ENCODE measurements around the gene NECTIN3.

Gene NECTIN3

DNA sequence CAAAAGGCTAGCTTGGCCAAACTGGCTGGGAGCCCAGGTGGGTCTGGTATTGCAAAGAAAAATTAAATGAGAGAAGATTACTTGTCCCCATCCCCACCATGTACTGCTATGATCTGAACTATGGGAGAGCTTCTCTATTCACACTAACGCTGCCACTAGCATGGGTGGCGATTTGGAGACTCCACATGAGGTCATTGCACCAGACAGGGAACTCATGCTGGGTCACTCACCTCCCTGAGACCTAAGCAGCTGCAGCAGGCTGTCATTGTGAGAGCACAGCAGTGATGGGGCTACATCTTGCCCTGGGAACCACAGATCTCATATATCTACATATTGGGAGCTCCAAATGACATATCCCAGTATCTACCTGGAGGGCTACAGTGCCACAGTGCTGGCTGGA, 36.3 kb upstream of the NECTIN3 start:
- no peak overlapping the region for H3K27ac Mint-ChIP-seq
- TF ChIP-seq, protein P1, sequence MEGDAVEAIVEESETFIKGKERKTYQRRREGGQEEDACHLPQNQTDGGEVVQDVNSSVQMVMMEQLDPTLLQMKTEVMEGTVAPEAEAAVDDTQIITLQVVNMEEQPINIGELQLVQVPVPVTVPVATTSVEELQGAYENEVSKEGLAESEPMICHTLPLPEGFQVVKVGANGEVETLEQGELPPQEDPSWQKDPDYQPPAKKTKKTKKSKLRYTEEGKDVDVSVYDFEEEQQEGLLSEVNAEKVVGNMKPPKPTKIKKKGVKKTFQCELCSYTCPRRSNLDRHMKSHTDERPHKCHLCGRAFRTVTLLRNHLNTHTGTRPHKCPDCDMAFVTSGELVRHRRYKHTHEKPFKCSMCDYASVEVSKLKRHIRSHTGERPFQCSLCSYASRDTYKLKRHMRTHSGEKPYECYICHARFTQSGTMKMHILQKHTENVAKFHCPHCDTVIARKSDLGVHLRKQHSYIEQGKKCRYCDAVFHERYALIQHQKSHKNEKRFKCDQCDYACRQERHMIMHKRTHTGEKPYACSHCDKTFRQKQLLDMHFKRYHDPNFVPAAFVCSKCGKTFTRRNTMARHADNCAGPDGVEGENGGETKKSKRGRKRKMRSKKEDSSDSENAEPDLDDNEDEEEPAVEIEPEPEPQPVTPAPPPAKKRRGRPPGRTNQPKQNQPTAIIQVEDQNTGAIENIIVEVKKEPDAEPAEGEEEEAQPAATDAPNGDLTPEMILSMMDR (IDR thresholded peaks at IDR 0.05) = no peak
- no peaks in the 10 kb centered on the region for H3K36me3 Mint-ChIP-seq (ENCODE audit: low read depth)
- no peaks in the 10 kb centered on the region for H3K4me1 Mint-ChIP-seq
- no peaks in the 10 kb centered on the region for H3K27me3 Mint-ChIP-seq (ENCODE audit: low read depth, poor library complexity)
- no peak overlapping the region for H3K4me3 Mint-ChIP-seq
- DNase-seq = no peak
- peaks cover 18% of the 10 kb centered on the region for H3K9me3 Mint-ChIP-seq

DNA sequence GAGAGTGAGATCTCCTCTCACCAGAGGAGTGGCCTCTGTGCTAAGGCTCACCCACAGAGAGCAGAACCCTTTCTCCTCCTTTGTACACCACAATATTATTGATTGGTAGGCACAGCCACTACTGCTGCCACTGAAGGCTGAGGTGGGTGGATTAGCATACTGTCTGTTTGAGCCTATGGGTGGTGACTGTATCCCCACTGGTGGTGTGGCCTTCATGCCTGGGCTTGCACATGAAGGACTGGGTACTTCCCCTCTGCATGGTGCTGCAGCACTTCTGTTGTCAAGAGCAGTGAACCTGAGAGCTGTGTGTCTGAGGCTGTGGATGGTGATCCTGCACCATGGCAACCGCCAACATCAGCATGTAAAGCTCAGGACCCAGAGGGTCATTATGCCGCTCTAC, 35.7 kb upstream of the NECTIN3 start:
- H3K27me3 Mint-ChIP-seq (ENCODE audit: low read depth, poor library complexity) = no peaks in the 10 kb centered on the region
- no peak overlapping the region for H3K27ac Mint-ChIP-seq
- DNase-seq = no peak
- TF ChIP-seq, protein P1 (IDR thresholded peaks at IDR 0.05) = no peak
- H3K4me1 Mint-ChIP-seq = no peaks in the 10 kb centered on the region
- no peaks in the 10 kb centered on the region for H3K36me3 Mint-ChIP-seq (ENCODE audit: low read depth)
- H3K9me3 Mint-ChIP-seq = peaks cover 22% of the 10 kb centered on the region
- H3K4me3 Mint-ChIP-seq = no peak overlapping the region

DNA sequence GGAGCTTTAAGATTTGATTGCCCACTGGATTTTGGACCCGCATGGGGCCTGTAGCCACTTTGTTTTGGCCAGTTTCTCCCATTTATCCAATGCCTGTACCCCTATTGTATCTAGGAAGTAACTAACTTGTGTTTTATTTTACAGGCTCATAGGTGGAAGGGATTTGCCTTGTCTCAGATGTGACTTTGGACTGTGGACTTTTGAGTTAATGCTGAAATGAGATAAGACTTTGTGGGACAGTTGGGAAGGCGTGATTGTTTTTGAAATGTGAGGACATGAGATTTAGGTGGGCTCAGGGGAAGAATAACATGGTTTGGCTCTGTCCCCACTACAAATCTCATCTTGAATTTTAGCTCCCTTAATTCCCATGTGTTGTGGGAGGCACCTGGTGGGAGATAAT, 30.7 kb upstream of the NECTIN3 start:
- Mint-ChIP-seq H3K9me3 (peaks cover 40% of the 10 kb centered on the region), H3K4me3 (no peak overlapping the region), H3K27ac (no peak overlapping the region)

DNA sequence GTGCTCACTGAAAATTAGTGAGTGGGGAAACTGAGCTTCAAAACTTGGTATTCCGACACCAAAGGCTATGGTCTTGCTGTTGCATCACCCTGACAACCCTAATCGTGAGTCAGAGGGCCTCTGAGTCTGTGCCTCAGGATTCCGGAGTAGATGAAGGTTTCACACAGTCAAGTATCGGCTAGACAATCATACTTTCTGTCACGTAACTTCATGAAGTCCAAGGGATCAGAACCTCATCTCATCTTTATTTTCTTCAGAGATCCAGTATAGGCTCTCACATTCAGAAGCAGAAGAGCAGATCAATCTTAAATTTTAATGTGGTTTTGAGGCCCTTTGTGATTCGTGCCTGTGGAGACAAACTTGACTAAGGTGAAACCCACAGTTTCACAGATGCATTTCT, 26.1 kb upstream of the NECTIN3 start:
- Mint-ChIP-seq H3K9me3 (peaks cover 21% of the 10 kb centered on the region), H3K27me3 (ENCODE audit: low read depth, poor library complexity) (no peaks in the 10 kb centered on the region), H3K27ac (no peak overlapping the region), H3K36me3 (ENCODE audit: low read depth) (no peaks in the 10 kb centered on the region), H3K4me1 (no peaks in the 10 kb centered on the region), H3K4me3 (no peak overlapping the region)
- TF ChIP-seq, protein P1 (IDR thresholded peaks at IDR 0.05) = no peak
- no peak for DNase-seq

More for the DNA sequence above, 30.7 kb upstream of the NECTIN3 start:
- DNase-seq = no peak
- no peaks in the 10 kb centered on the region for H3K27me3 Mint-ChIP-seq (ENCODE audit: low read depth, poor library complexity)
- no peaks in the 10 kb centered on the region for H3K4me1 Mint-ChIP-seq
- TF ChIP-seq, protein P1 (IDR thresholded peaks at IDR 0.05) = no peak
- no peaks in the 10 kb centered on the region for H3K36me3 Mint-ChIP-seq (ENCODE audit: low read depth)

DNA sequence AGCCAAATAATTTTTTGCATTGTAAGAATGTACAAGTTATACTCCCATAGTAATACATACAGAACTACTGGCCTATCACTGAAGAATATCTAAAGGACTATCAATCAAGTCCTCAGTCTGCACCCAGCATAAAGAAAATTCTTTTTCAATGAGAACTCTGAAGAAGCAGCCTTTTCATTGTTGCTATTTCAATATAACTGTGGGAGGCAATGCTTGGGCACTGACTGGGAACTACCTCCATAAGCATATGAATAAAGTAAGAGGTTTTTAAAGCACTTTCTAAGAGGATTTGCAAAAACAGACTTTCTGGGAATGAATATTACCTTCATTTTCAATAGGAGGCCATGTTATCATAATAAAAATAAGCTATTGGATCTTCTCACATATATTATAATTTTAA, 24.6 kb upstream of the NECTIN3 start:
- no peaks in the 10 kb centered on the region for H3K27me3 Mint-ChIP-seq (ENCODE audit: low read depth, poor library complexity)
- no peak for DNase-seq
- no peaks in the 10 kb centered on the region for H3K4me1 Mint-ChIP-seq
- no peaks in the 10 kb centered on the region for H3K36me3 Mint-ChIP-seq (ENCODE audit: low read depth)
- H3K4me3 Mint-ChIP-seq = no peak overlapping the region
- TF ChIP-seq, protein P1 (IDR thresholded peaks at IDR 0.05) = no peak
- H3K9me3 Mint-ChIP-seq = peaks cover 6% of the 10 kb centered on the region
- no peak overlapping the region for H3K27ac Mint-ChIP-seq

DNA sequence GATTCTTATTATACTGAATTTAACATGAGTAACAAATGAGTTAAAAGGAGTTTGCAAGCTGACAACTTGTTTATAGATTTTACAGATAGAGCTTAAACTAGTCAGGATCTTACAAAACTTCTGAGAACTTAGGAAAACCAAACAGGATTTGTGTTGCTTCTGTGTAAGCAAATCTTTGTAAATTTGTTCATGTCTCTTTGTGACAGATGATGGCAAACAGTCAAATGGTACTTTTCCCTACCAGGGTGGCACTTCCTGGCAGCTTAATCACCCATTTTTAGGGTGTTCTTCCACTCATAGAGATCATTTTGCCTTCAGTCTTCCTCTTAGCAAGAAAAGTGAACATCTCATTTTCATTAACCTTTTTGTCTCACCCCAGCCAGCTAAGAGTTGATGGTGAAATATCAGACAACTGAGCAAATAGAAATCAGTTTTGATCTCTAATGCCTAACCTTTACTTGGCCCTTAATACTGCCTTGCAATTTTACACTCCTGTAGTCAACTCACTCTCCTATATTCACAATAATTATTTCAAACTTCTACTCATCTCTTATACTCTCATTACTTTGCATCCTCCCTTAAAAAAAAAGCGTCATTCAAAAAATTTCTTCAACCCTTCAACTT, 23.7 kb upstream of the NECTIN3 start:
- Mint-ChIP-seq H3K9me3 (no peaks in the 10 kb centered on the region), H3K27ac (no peak overlapping the region), H3K36me3 (ENCODE audit: low read depth) (no peaks in the 10 kb centered on the region), H3K4me1 (no peaks in the 10 kb centered on the region), H3K27me3 (ENCODE audit: low read depth, poor library complexity) (no peaks in the 10 kb centered on the region), H3K4me3 (no peak overlapping the region)
- no peak for DNase-seq
- TF ChIP-seq, protein P1 (IDR thresholded peaks at IDR 0.05) = no peak
